ENCODE data around the gene RSBN1. TPM values are rescaled to one million over a fixed set of nuclear protein-coding genes. Genes with fewer than 3 reads are reported as not detected.

RSBN1 gene
- total and polyA plus RNA-seq, 10 of the 15 experiments (the other 5 are each of a cell fraction or from before 2014, with no cell fraction given), result 2.9 to 26.8 (median 11.5) TPM

- Histone ChIP-seq H3K4me1 (ENCODE audit: control insufficient read depth, insufficient read depth, low read length) (peaks cover 36% of the 10 kb centered on the region), H3K36me3 (ENCODE audit: control insufficient read depth in 2 of 2, insufficient read depth in 2 of 2, low read length in 1 of 2) (0 out of 4 replicates have a peak, but pooled peaks cover 0 to 4% of the 10 kb centered on the region in 2 experiments), H2AFZ (ENCODE audit: control insufficient read depth, low read depth, low read length) (no peak overlapping the region; the same call in 1 of the 2 replicates), H3K4me2 (ENCODE audit: control insufficient read depth, insufficient read depth) (peak overlapping the region; percentile 67), H3K27me3 (replicated peaks in 1 of 2; ENCODE audit: control insufficient read depth in 2 of 2, insufficient read depth in 2 of 2, low read length in 1 of 2) (no peaks in the 10 kb centered on the region), H3K9me3 (replicated peaks; ENCODE audit: control insufficient read depth, insufficient read depth, low read length) (no peaks in the 10 kb centered on the region; the same call in 2 of the 3 replicates), H4K20me1 (ENCODE audit: control insufficient read depth, insufficient read depth) (no peaks in the 10 kb centered on the region), H3K27ac (ENCODE audit: control insufficient read depth, insufficient read depth) (peak overlapping the region; percentile 51), H3K9ac (ENCODE audit: control insufficient read depth, insufficient read depth, low read length) (no peak overlapping the region), H3K4me3 (peak overlapping the region; percentile 19; the same call in 1 of the 2 replicates), H3K79me2 (ENCODE audit: control insufficient read depth, insufficient read depth, low read length) (peaks cover 62% of the 10 kb centered on the region)
- BruUV-seq (replicated peaks), result no TSS peak
- intact Hi-C loops (cut with micrococcal nuclease; ENCODE audit: unreplicated experiment) (no loop called here), in situ Hi-C loops (cut with MboI) (no loop called here)
- ChIA-PET POLR2A (interaction anchor here (0.5 to 3.7 kb wide), 7 partner anchors 12 to 830 kb away, joined by 3 to 40 read pairs (median 8); partner anchors contain the start of genes PHTF1 and RSBN1), RAD21 (ENCODE audit: unreplicated experiment) (interaction anchor here (0.5 to 4.0 kb wide), 9 partner anchors 10 to 76 kb away, joined by 3 to 51 read pairs (median 6); partner anchors contain the start of genes PHTF1 and RSBN1), SMC1A (ENCODE audit: uncharacterized antibody, unreplicated experiment) (interaction anchor here (0.5 to 6.9 kb wide), 15 partner anchors 14 to 824 kb away, joined by 3 to 134 read pairs (median 4); partner anchors contain the start of genes AP4B1, PHTF1 and RSBN1), CTCF (interaction anchor here (0.7 to 3.4 kb wide), 8 partner anchors 10 to 29 kb away, joined by 3 to 23 read pairs (median 4); partner anchors contain the start of genes PHTF1 and RSBN1)
- peak; percentile 92 for ATAC-seq
- peak; percentile 55 for DNase-seq (ENCODE audit: low read depth, low spot score)
- WGBS (ENCODE audit: insufficient coverage, insufficient replicate concordance, low lambda C conversion rate, missing lambda C conversion rate), result 1% methylated on average over 4 of the region's 4 CpGs
- peak; percentile 18 for FAIRE-seq
- 0 out of 4 replicates have a peak, but pooled peaks of 1 of the 2 experiments have one; percentile 4 for TF ChIP-seq EP300 (IDR thresholded peaks at IDR 0.05; ENCODE audit: borderline replicate concordance in 1 of 2, control insufficient read depth in 1 of 2, low read depth in 2 of 2, low read length in 2 of 2)
- peak; percentile 16; the same call in 1 of the 2 replicates for TF ChIP-seq RUNX3 (IDR thresholded peaks at IDR 0.05; ENCODE audit: low read length)
- TF ChIP-seq SIN3A (IDR thresholded peaks at IDR 0.05; ENCODE audit: low read depth, low read length), result no peak
- 0 out of 2 replicates have a peak, but pooled peaks have one; percentile 1 for TF ChIP-seq IKZF1 (conservative IDR thresholded peaks at IDR 0.05)
- peak; percentile 93 for TF ChIP-seq SPI1 (IDR thresholded peaks at IDR 0.05; ENCODE audit: borderline replicate concordance, insufficient read depth, low read depth, low read length)
- peak; percentile 89 for TF ChIP-seq ELK1 (IDR thresholded peaks at IDR 0.05; ENCODE audit: low read depth, low read length)
- TF ChIP-seq PBX3 (IDR thresholded peaks at IDR 0.05; ENCODE audit: insufficient replicate concordance, low read depth, low read length), result no peak
- TF ChIP-seq BHLHE40 (IDR thresholded peaks at IDR 0.05; ENCODE audit: borderline replicate concordance in 1 of 2, low read depth in 2 of 2, low read length in 1 of 2), result peak in 1 of 2 experiments; percentile 8; a peak in 1 of 4 replicates
- TF ChIP-seq HDGF (IDR thresholded peaks at IDR 0.05), result 0 out of 2 replicates have a peak, but pooled peaks have one; percentile 65
- peak; percentile 67; the same call in 1 of the 3 replicates for TF ChIP-seq POU2F2 (IDR thresholded peaks at IDR 0.05; ENCODE audit: borderline replicate concordance, low read depth, low read length)
- no peak for TF ChIP-seq ZNF622 (IDR thresholded peaks at IDR 0.05)
- no peak for TF ChIP-seq BCL3 (IDR thresholded peaks at IDR 0.05; ENCODE audit: borderline replicate concordance, insufficient read depth, low read depth, low read length, poor library complexity, severe bottlenecking)
- TF ChIP-seq FOXM1 (IDR thresholded peaks at IDR 0.05; ENCODE audit: low read depth, low read length), result 0 out of 2 replicates have a peak, but pooled peaks have one; percentile 15
- no peak; the same call in 1 of the 2 replicates for TF ChIP-seq ATF2 (IDR thresholded peaks at IDR 0.05; ENCODE audit: low read length)
Measured at GRCh38 chr1:113783254-113784103, 28.8 kb downstream of the RSBN1 start.

Data from GM12878 (cell line).